Measurements from ENCODE around the gene LLPH.

The LLPH gene

GRCh38 chr12:66111605-66112004 is 18.9 kb downstream of the LLPH start:
- H3K18ac ChIP-seq (ENCODE audit: low read depth in 1 of 2, low read length in 2 of 2), result peak overlapping the region in 1 of 2 experiments; percentile 43
- no peak overlapping the region for H2AFZ ChIP-seq (ENCODE audit: low read depth, low read length)
- no peak overlapping the region for H2BK12ac ChIP-seq (ENCODE audit: low read length in 2 of 2)

GRCh38 chr12:66109056-66109455 is 21.5 kb downstream of the LLPH start:
- Histone ChIP-seq H3K4me1 (ENCODE audit: control insufficient read depth, insufficient read depth, low read depth, low read length) (no peaks in the 10 kb centered on the region), H3K4me2 (ENCODE audit: low read length, poor library complexity, severe bottlenecking) (no peak overlapping the region), H3K9me3 (ENCODE audit: control insufficient read depth, low read length) (no peaks in the 10 kb centered on the region), H3K36me3 (ENCODE audit: control insufficient read depth in 1 of 2, insufficient read depth in 2 of 2, low read depth in 1 of 2, low read length in 2 of 2) (no peaks in the 10 kb centered on the region), H2BK15ac (ENCODE audit: low read depth, poor library complexity, severe bottlenecking) (no peak overlapping the region), H3K18ac (ENCODE audit: low read depth in 1 of 2, low read length in 2 of 2) (no peak overlapping the region), H3K14ac (ENCODE audit: low read length in 2 of 2) (no peak overlapping the region), H4K91ac (ENCODE audit: low read length) (no peak overlapping the region), H4K8ac (ENCODE audit: low read length) (no peak overlapping the region), H3K27me3 (ENCODE audit: control insufficient read depth in 1 of 2, insufficient read depth in 1 of 2, low read length in 2 of 2) (no peaks in the 10 kb centered on the region), H3K4me3 (ENCODE audit: insufficient read depth in 1 of 2, low read depth in 1 of 2, low read length in 2 of 2) (no peak overlapping the region), H3K79me1 (replicated peaks; ENCODE audit: low read length, poor library complexity, severe bottlenecking) (no peaks in the 10 kb centered on the region), H3K9ac (ENCODE audit: low read length) (no peak overlapping the region), H2BK5ac (ENCODE audit: low read depth, low read length, poor library complexity, severe bottlenecking) (no peak overlapping the region), H3K27ac (ENCODE audit: low read length, poor library complexity, severe bottlenecking) (no peak overlapping the region), H3K23ac (ENCODE audit: low read length in 2 of 2) (no peak overlapping the region), H2AFZ (ENCODE audit: low read depth, low read length) (no peak overlapping the region), H2BK12ac (ENCODE audit: low read length in 2 of 2) (no peak overlapping the region), H2AK5ac (ENCODE audit: low read length, severe bottlenecking) (no peak overlapping the region), H2BK120ac (ENCODE audit: low read depth, low read length) (no peak overlapping the region), H3K4ac (ENCODE audit: low read depth in 1 of 2, low read length in 2 of 2) (no peak overlapping the region)
- DNase-seq, result no peak
- whole genome bisulfite sequencing, result 85% methylated on average over 3 of the region's 4 CpGs

More at GRCh38 chr12:66111605-66112004, 18.9 kb downstream of the LLPH start:
- no peaks in the 10 kb centered on the region for H3K36me3 ChIP-seq (ENCODE audit: control insufficient read depth in 1 of 2, insufficient read depth in 2 of 2, low read depth in 1 of 2, low read length in 2 of 2)
- H3K4me2 ChIP-seq (ENCODE audit: low read length, poor library complexity, severe bottlenecking), result no peak overlapping the region
- H3K14ac ChIP-seq (ENCODE audit: low read length in 2 of 2), result no peak overlapping the region
- no peak overlapping the region for H4K8ac ChIP-seq (ENCODE audit: low read length)
- no peak overlapping the region for H4K91ac ChIP-seq (ENCODE audit: low read length)
- no peaks in the 10 kb centered on the region for H3K27me3 ChIP-seq (ENCODE audit: control insufficient read depth in 1 of 2, insufficient read depth in 1 of 2, low read length in 2 of 2)
- H3K27ac ChIP-seq (ENCODE audit: low read length, poor library complexity, severe bottlenecking), result no peak overlapping the region
- no peaks in the 10 kb centered on the region for H3K4me1 ChIP-seq (ENCODE audit: control insufficient read depth, insufficient read depth, low read depth, low read length)
- no peak overlapping the region for H2AK5ac ChIP-seq (ENCODE audit: low read length, severe bottlenecking)
- DNase-seq, result peak; percentile 37
- H3K4me3 ChIP-seq (ENCODE audit: insufficient read depth in 1 of 2, low read depth in 1 of 2, low read length in 2 of 2), result no peak overlapping the region
- H2BK120ac ChIP-seq (ENCODE audit: low read depth, low read length), result no peak overlapping the region
- H3K4ac ChIP-seq (ENCODE audit: low read depth in 1 of 2, low read length in 2 of 2), result no peak overlapping the region
- H3K9ac ChIP-seq (ENCODE audit: low read length), result no peak overlapping the region
- no peak overlapping the region for H3K23ac ChIP-seq (ENCODE audit: low read length in 2 of 2)
- H3K79me1 ChIP-seq (replicated peaks; ENCODE audit: low read length, poor library complexity, severe bottlenecking), result no peaks in the 10 kb centered on the region
- no peak overlapping the region for H2BK15ac ChIP-seq (ENCODE audit: low read depth, poor library complexity, severe bottlenecking)
- no peaks in the 10 kb centered on the region for H3K9me3 ChIP-seq (ENCODE audit: control insufficient read depth, low read length)
- no peak overlapping the region for H2BK5ac ChIP-seq (ENCODE audit: low read depth, low read length, poor library complexity, severe bottlenecking)

GRCh38 chr12:66108386-66108785 is 22.2 kb downstream of the LLPH start:
- no peak overlapping the region for H3K4ac ChIP-seq (ENCODE audit: low read depth in 1 of 2, low read length in 2 of 2)
- no peaks in the 10 kb centered on the region for H3K27me3 ChIP-seq (ENCODE audit: control insufficient read depth in 1 of 2, insufficient read depth in 1 of 2, low read length in 2 of 2)
- H3K27ac ChIP-seq (ENCODE audit: low read length, poor library complexity, severe bottlenecking), result no peak overlapping the region
- no peak overlapping the region for H2BK12ac ChIP-seq (ENCODE audit: low read length in 2 of 2)
- WGBS, result no CpG with 5 or more reads among the region's 1 CpG
- H3K14ac ChIP-seq (ENCODE audit: low read length in 2 of 2), result no peak overlapping the region
- no peak overlapping the region for H2AK5ac ChIP-seq (ENCODE audit: low read length, severe bottlenecking)
- H3K79me1 ChIP-seq (replicated peaks; ENCODE audit: low read length, poor library complexity, severe bottlenecking), result no peaks in the 10 kb centered on the region
- H3K9me3 ChIP-seq (ENCODE audit: control insufficient read depth, low read length), result no peaks in the 10 kb centered on the region
- H3K4me3 ChIP-seq (ENCODE audit: insufficient read depth in 1 of 2, low read depth in 1 of 2, low read length in 2 of 2), result no peak overlapping the region
- H3K4me2 ChIP-seq (ENCODE audit: low read length, poor library complexity, severe bottlenecking), result no peak overlapping the region
- no peak overlapping the region for H2BK15ac ChIP-seq (ENCODE audit: low read depth, poor library complexity, severe bottlenecking)
- no peak overlapping the region for H3K23ac ChIP-seq (ENCODE audit: low read length in 2 of 2)
- H3K18ac ChIP-seq (ENCODE audit: low read depth in 1 of 2, low read length in 2 of 2), result no peak overlapping the region
- H2BK120ac ChIP-seq (ENCODE audit: low read depth, low read length), result no peak overlapping the region
- H4K8ac ChIP-seq (ENCODE audit: low read length), result no peak overlapping the region
- no peak overlapping the region for H2AFZ ChIP-seq (ENCODE audit: low read depth, low read length)
- no peak overlapping the region for H2BK5ac ChIP-seq (ENCODE audit: low read depth, low read length, poor library complexity, severe bottlenecking)
- no peak for DNase-seq
- no peaks in the 10 kb centered on the region for H3K36me3 ChIP-seq (ENCODE audit: control insufficient read depth in 1 of 2, insufficient read depth in 2 of 2, low read depth in 1 of 2, low read length in 2 of 2)
- no peak overlapping the region for H3K9ac ChIP-seq (ENCODE audit: low read length)
- no peaks in the 10 kb centered on the region for H3K4me1 ChIP-seq (ENCODE audit: control insufficient read depth, insufficient read depth, low read depth, low read length)
- no peak overlapping the region for H4K91ac ChIP-seq (ENCODE audit: low read length)

- Histone ChIP-seq H3K27me3 (ENCODE audit: control insufficient read depth in 1 of 2, insufficient read depth in 1 of 2, low read length in 2 of 2) (no peaks in the 10 kb centered on the region), H3K4me3 (ENCODE audit: insufficient read depth in 1 of 2, low read depth in 1 of 2, low read length in 2 of 2) (no peak overlapping the region), H3K27ac (ENCODE audit: low read length, poor library complexity, severe bottlenecking) (no peak overlapping the region), H3K4ac (ENCODE audit: low read depth in 1 of 2, low read length in 2 of 2) (no peak overlapping the region), H3K23ac (ENCODE audit: low read length in 2 of 2) (no peak overlapping the region), H2AFZ (ENCODE audit: low read depth, low read length) (no peak overlapping the region), H2AK5ac (ENCODE audit: low read length, severe bottlenecking) (no peak overlapping the region), H4K8ac (ENCODE audit: low read length) (no peak overlapping the region), H3K79me1 (replicated peaks; ENCODE audit: low read length, poor library complexity, severe bottlenecking) (no peaks in the 10 kb centered on the region), H3K9ac (ENCODE audit: low read length) (peak overlapping the region; percentile 70), H2BK15ac (ENCODE audit: low read depth, poor library complexity, severe bottlenecking) (no peak overlapping the region), H3K36me3 (ENCODE audit: control insufficient read depth in 1 of 2, insufficient read depth in 2 of 2, low read depth in 1 of 2, low read length in 2 of 2) (no peaks in the 10 kb centered on the region), H3K4me2 (ENCODE audit: low read length, poor library complexity, severe bottlenecking) (no peak overlapping the region), H2BK120ac (ENCODE audit: low read depth, low read length) (no peak overlapping the region), H4K91ac (ENCODE audit: low read length) (no peak overlapping the region), H2BK5ac (ENCODE audit: low read depth, low read length, poor library complexity, severe bottlenecking) (no peak overlapping the region), H3K14ac (ENCODE audit: low read length in 2 of 2) (no peak overlapping the region), H3K18ac (ENCODE audit: low read depth in 1 of 2, low read length in 2 of 2) (no peak overlapping the region), H3K4me1 (ENCODE audit: control insufficient read depth, insufficient read depth, low read depth, low read length) (no peaks in the 10 kb centered on the region), H2BK12ac (ENCODE audit: low read length in 2 of 2) (no peak overlapping the region), H3K9me3 (ENCODE audit: control insufficient read depth, low read length) (no peaks in the 10 kb centered on the region)
- peak; percentile 92 for DNase-seq
- 33% methylated on average over 9 of the region's 9 CpGs for WGBS
These were observed 23.1 kb downstream of the LLPH start for GRCh38 chr12:66107451-66107915.
